OCI-LY7 (cell line): ENCODE results near the gene ZNF221. TPM values are rescaled to one million over a fixed set of nuclear protein-coding genes. Genes with fewer than 3 reads are reported as not detected.

Source experiments
- BruUV-seq: library from RNA; stranded (reverse); fragments of 400-500 nt; replicated peaks from 2 replicates; lab custom pipeline; 2021; lab: Mats Ljungman, UMichigan
- CTCF ChIA-PET: fragments of 300-600 bp; sonication (Branson Sonifier 250); formaldehyde crosslinking; loops from one replicate; lab custom pipeline; 2022; ENCODE audit warnings: antibody characterized with exemption; ENCODE audit not compliant: unreplicated experiment; lab: Charles Lee
- POLR2A ChIA-PET: fragments of 300-600 bp; sonication (Branson Sonifier 250); formaldehyde crosslinking; loops from one replicate; lab custom pipeline; 2022; ENCODE audit warnings: antibody characterized with exemption; lab: Charles Lee
- DNase-seq: peaks from one replicate; pipeline ENCODE4 v3.0.0-alpha.2; 2015; ENCODE audit warnings: low spot score
- H2AFZ ChIP-seq: fragments of 200-600 bp; sonication (generic), shearing (Covaris generic); 2 replicates; pipeline ENCODE4 v1.6.1; 2014; ENCODE audit warnings: mild to moderate bottlenecking, antibody characterized with exemption, low read length, moderate library complexity
- H3K27ac ChIP-seq: fragments of 200-600 bp; sonication (generic); 2 replicates; pipeline ENCODE4 v1.5.1; 2014; ENCODE audit warnings: mixed run types, low read depth, mild to moderate bottlenecking, moderate library complexity, low read length, inconsistent platforms; ENCODE audit not compliant: poor library complexity, severe bottlenecking
- H3K36me3 ChIP-seq: fragments of 200-600 bp; sonication (generic); 2 replicates; pipeline ENCODE4 v1.6.1; 2014; ENCODE audit warnings: mild to moderate bottlenecking, antibody characterized with exemption, low read length, moderate library complexity, mixed read lengths; ENCODE audit not compliant: insufficient read depth
- H3K4me1 ChIP-seq: fragments of 200-600 bp; sonication (generic); 2 replicates; pipeline ENCODE4 v1.5.1; 2014; ENCODE audit warnings: mild to moderate bottlenecking, low read length; ENCODE audit not compliant: insufficient read depth, poor library complexity, severe bottlenecking
- H3K4me2 ChIP-seq: fragments of 200-600 bp; sonication (generic); 2 replicates; pipeline ENCODE4 v1.6.1; 2014; ENCODE audit warnings: mild to moderate bottlenecking, low read length
- H3K4me3 ChIP-seq: fragments of 200-600 bp; sonication (generic); 2 replicates; pipeline ENCODE4 v1.5.1; 2014; ENCODE audit warnings: mild to moderate bottlenecking, low read depth, low read length; ENCODE audit not compliant: poor library complexity, severe bottlenecking
- H3K79me2 ChIP-seq: fragments of 200-600 bp; sonication (generic); 2 replicates; pipeline ENCODE4 v1.6.1; 2016; ENCODE audit warnings: low read depth, mild to moderate bottlenecking, low read length, moderate library complexity, mixed read lengths; ENCODE audit not compliant: insufficient read depth
- H3K9me2 ChIP-seq: fragments of 200-600 bp; sonication (generic); 2 replicates; pipeline ENCODE4 v1.6.1; 2016; ENCODE audit warnings: mild to moderate bottlenecking, low read length, mixed read lengths; ENCODE audit not compliant: insufficient read depth
- H3K9me3 ChIP-seq: fragments of 200-600 bp; sonication (generic); 2 replicates; pipeline ENCODE4 v1.6.1; 2014; ENCODE audit warnings: mild to moderate bottlenecking, mixed run types, low read length, mixed read lengths
- H4K20me1 ChIP-seq: fragments of 200-600 bp; sonication (generic); 2 replicates; pipeline ENCODE4 v1.6.1; 2014; ENCODE audit warnings: mild to moderate bottlenecking, antibody characterized with exemption, low read length, moderate library complexity, mixed read lengths; ENCODE audit not compliant: insufficient read depth
- CTCF ChIP-seq: fragments of 200-600 bp; sonication (generic); conservative IDR thresholded peaks from 2 replicates; pipeline ENCODE4 v1.5.1; 2014; ENCODE audit warnings: mild to moderate bottlenecking, antibody characterized with exemption, low read length, moderate library complexity, mixed read lengths
- EZH2phosphoT487 ChIP-seq: fragments of 200-600 bp; sonication (generic); IDR thresholded peaks from 2 replicates; pipeline ENCODE4 v1.6.1; 2018; ENCODE audit warnings: low read depth, borderline replicate concordance, mild to moderate bottlenecking, mixed run types, antibody characterized with exemption, low read length, moderate library complexity, mixed read lengths
- intact Hi-C: fragments of 100-400 bp; cut with micrococcal nuclease; formaldehyde crosslinking; loops from one replicate; pipeline ENCODE4 v1.10.0; 2022; ENCODE audit not compliant: unreplicated experiment
- total RNA-seq, 2 experiments: library from RNA; depleted of rRNA in 1 of 2; stranded (reverse); fragments of >200 nt in 1 of 2; shearing (Covaris generic) in 1 of 2; gene quantifications; 2 replicates each; pipeline ENCODE4 v1.2.3, GENCODE V29; 2014 to 2022

The ZNF221 gene
- total RNA-seq, 2 experiments from 2014 or later: 0.28 TPM; not detected in 1

DNA sequence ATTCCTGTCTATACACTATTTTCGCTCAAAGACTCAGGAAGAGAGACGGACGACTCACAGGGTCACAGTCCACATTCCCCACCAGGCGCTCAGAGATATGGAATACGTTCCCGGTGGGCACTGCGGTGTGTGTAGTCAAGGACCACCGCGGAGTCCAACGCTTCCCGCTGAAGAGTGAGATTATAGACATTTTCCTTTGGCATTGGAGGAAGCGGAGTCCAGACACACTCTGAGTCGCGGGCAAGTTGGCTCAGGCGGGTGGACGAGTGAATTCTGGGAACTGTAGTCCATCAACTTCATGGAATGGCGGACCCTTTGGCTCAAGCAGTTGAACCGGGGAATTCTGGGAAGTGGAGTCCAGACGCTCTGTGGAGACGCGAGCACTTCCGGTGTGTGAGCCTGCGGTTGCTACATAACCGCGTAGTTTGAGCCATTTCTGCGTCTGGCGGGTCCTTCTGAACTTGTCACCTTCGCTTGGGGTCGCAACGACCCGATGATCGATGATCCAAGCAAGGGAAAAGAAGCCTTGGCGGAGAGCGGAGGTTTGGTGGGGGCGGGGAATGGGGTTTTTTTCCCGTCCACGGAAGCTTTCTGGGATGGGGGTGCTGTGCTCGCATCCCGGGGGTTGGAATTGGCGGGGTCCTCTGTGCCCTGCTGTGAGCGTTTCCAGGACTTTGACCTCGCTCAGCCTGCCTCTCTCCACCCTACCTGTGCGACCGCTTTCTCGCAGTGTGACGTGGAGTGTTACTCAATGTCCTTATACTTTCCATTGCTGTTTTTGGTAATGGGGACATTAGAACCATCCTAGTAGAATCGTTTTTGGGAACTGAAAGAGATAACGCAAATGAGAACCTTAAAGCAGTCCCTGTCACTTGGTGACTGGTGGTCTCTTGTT lies 51.8 kb downstream of the ZNF221 start, which contains the start of gene ZNF230:
Gene ZNF230 (plus strand): TSS at position 392 of the 895 bp plus-strand sequence. CDS start 4,122 bp downstream, outside the sequence.
- intact Hi-C loops: loop anchor here (2.0 to 10.0 kb wide), 2 partner anchors 92 to 110 kb away; partner anchors contain the start of genes ZNF224 and ZNF225
- Histone ChIP-seq H3K36me3 (peaks cover 6% of the 10 kb centered on the region), H3K9me2 (no peaks in the 10 kb centered on the region), H3K4me3 (peak within 1 kb of the TSS; percentile 83), H3K4me1 (peaks cover 4% of the 10 kb centered on the region), H2AFZ (peak within 1 kb of the TSS; percentile 87), H4K20me1 (no peaks in the 10 kb centered on the region), H3K9me3 (no peaks in the 10 kb centered on the region), H3K27ac (no peak within 1 kb of the TSS), H3K4me2 (peak within 1 kb of the TSS; percentile 64), H3K79me2 (no peaks in the 10 kb centered on the region)
- POLR2A ChIA-PET: interaction anchor here (1.0 kb wide), 1 partner anchor 18 kb away, joined by 3 read pairs; no protein-coding TSS in a partner anchor
- TSS peak; percentile 83 for BruUV-seq
- TF ChIP-seq EZH2phosphoT487: no peak
- no peak for TF ChIP-seq CTCF
- DNase-seq: peak; percentile 91
- CTCF ChIA-PET: no interaction called here

DNA sequence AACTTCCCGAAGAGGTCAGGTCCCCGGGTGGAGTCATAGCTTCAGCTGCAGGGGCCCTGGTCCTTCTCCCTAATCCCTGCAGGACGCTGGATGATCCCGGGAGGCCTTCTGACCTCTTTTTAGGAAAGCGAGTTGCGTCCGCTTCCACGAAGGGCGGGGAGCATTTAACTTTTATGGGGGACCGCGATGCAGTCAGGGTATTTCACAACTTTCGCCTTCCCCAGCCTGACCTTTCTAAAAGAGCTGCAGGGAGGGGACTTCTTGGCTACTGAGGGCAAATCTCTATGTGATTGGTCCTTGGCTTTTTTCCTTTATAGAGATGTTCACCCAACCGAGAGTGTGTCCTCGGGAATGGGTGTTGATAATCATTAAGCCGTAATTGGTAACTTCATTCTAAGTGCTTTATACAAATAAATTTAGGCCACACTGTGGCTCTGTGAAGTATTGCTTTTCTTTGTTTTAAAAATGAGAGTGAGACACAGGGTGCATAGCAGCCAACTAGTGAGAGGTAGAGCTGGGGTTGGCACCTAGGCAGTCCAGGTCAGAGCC lies 52.5 kb downstream of the ZNF221 start:
- Histone ChIP-seq H3K4me1 (peaks cover 4% of the 10 kb centered on the region), H4K20me1 (no peaks in the 10 kb centered on the region), H3K27ac (no peak overlapping the region), H3K9me3 (no peaks in the 10 kb centered on the region), H2AFZ (peak overlapping the region; percentile 87; the same call in 1 of the 2 replicates), H3K4me2 (peak overlapping the region; percentile 64), H3K36me3 (peaks cover 6% of the 10 kb centered on the region), H3K79me2 (no peaks in the 10 kb centered on the region), H3K4me3 (peak overlapping the region; percentile 83), H3K9me2 (no peaks in the 10 kb centered on the region)
- BruUV-seq: no TSS peak
- ChIA-PET POLR2A (interaction anchor here (0.6 to 1.0 kb wide), 2 partner anchors 17 to 33 kb away, joined by 3 read pairs; no protein-coding TSS in a partner anchor), CTCF (no interaction called here)
- intact Hi-C loops: loop anchor here (2.0 to 10.0 kb wide), 2 partner anchors 91 to 109 kb away; partner anchors contain the start of genes ZNF224 and ZNF225
- DNase-seq: peak; percentile 19
- TF ChIP-seq CTCF (no peak; the same call in 1 of the 2 replicates), EZH2phosphoT487 (no peak)
